ENCODE measurements around the gene PSTPIP1.

Gene PSTPIP1

GRCh38 chr15:77071305-77072223 is 76.6 kb downstream of the PSTPIP1 start:
- H3K4me3 ChIP-seq (ENCODE audit: low read depth, low read length) = peak overlapping the region; percentile 9; the same call in 1 of the 2 replicates
- CTCF ChIA-PET = no interaction called here
- no peak for DNase-seq (ENCODE audit: low read depth, low spot score)
- POLR2A ChIA-PET = interaction anchor here (0.6 to 0.7 kb wide), 3 partner anchors 31 to 457 kb away, joined by 3 read pairs; no protein-coding TSS in a partner anchor
- no peak for TF ChIP-seq CTCF (IDR thresholded peaks at IDR 0.05; ENCODE audit: insufficient read depth, low read length, missing control alignments)

GRCh38 chr15:77074350-77074749 is 79.4 kb downstream of the PSTPIP1 start:
- no peak for DNase-seq (ENCODE audit: low read depth, low spot score)
- ChIA-PET CTCF (no interaction called here), POLR2A (no interaction called here)
- H3K4me3 ChIP-seq (ENCODE audit: low read depth, low read length) = no peak overlapping the region
- no peak for TF ChIP-seq CTCF (IDR thresholded peaks at IDR 0.05; ENCODE audit: insufficient read depth, low read length, missing control alignments)

GRCh38 chr15:77075528-77075927 is 80.6 kb downstream of the PSTPIP1 start:
- no peak for TF ChIP-seq CTCF (IDR thresholded peaks at IDR 0.05; ENCODE audit: insufficient read depth, low read length, missing control alignments)
- DNase-seq (ENCODE audit: low read depth, low spot score) = no peak
- H3K4me3 ChIP-seq (ENCODE audit: low read depth, low read length) = no peak overlapping the region
- CTCF ChIA-PET = no interaction called here
- POLR2A ChIA-PET = no interaction called here

- TF ChIP-seq CTCF (IDR thresholded peaks at IDR 0.05; ENCODE audit: insufficient read depth, low read length, missing control alignments) = no peak
- H3K4me3 ChIP-seq (ENCODE audit: low read depth, low read length) = no peak overlapping the region
- ChIA-PET CTCF (interaction anchor here (0.9 kb wide), 1 partner anchor 42 kb away, joined by 3 read pairs; no protein-coding TSS in a partner anchor), POLR2A (no interaction called here)
- DNase-seq (ENCODE audit: low read depth, low spot score) = no peak
These were observed 81.5 kb downstream of the PSTPIP1 start for GRCh38 chr15:77076323-77076915.

- DNase-seq (ENCODE audit: low read depth, low spot score) = no peak
- CTCF ChIA-PET = interaction anchor here (1.5 to 1.7 kb wide), 2 partner anchors 25 to 461 kb away, joined by 3 to 7 read pairs; no protein-coding TSS in a partner anchor
- H3K4me3 ChIP-seq (ENCODE audit: low read depth, low read length) = no peak overlapping the region
- no peak for TF ChIP-seq CTCF (IDR thresholded peaks at IDR 0.05; ENCODE audit: insufficient read depth, low read length, missing control alignments)
- POLR2A ChIA-PET = interaction anchor here (1.4 kb wide), 1 partner anchor 22 kb away, joined by 4 read pairs; no protein-coding TSS in a partner anchor
These were observed 87.0 kb downstream of the PSTPIP1 start for GRCh38 chr15:77081971-77082370.

Data from AG04449 (cell line).